ENCODE measurements around the gene GTF3C6.

Gene GTF3C6

DNA sequence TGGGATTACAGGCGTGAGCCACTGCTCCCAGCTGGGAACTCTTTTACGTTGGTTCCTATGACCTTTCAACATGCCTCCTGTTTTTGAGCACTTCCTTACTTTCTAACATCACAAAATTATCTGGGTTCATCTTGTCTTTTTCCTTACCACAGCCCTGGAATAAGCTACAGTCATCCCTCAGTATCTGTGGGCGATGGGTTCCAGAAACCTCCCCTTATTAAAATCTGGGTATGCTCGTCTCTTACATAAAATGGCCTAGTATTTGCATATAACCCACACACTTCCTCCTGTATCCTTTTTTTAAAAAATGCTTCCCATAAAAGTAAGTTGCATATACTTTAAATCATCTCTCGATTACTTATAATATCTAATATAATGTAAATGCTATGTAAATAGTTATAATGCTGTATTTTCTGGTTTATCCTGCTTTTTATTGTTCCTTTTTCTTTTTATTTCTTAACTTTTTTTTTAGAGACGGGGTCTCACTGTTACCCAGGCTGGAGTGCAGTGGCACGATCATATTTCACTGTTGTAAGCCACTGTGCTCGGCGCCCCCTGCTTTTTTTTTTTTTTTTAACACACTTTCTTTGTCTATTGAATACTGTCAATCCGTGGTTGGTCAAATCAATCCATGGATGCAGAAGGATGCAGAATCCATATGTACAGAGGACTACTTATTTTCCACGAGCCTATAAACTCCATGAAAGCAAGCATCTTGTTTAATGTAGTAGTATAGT is 32.5 kb downstream of the GTF3C6 start:
- Histone ChIP-seq H3K4ac (ENCODE audit: low read depth in 1 of 2, low read length in 2 of 2) (no peak overlapping the region), H3K23ac (ENCODE audit: low read length in 2 of 2) (no peak overlapping the region), H3K18ac (ENCODE audit: low read depth in 1 of 2, low read length in 2 of 2) (no peak overlapping the region), H2AFZ (ENCODE audit: low read depth, low read length) (no peak overlapping the region), H2BK5ac (ENCODE audit: low read depth, low read length, poor library complexity, severe bottlenecking) (no peak overlapping the region), H3K4me3 (ENCODE audit: insufficient read depth in 1 of 2, low read depth in 1 of 2, low read length in 2 of 2) (no peak overlapping the region), H3K4me2 (ENCODE audit: low read length, poor library complexity, severe bottlenecking) (no peak overlapping the region), H3K9ac (ENCODE audit: low read length) (no peak overlapping the region), H3K4me1 (ENCODE audit: control insufficient read depth, insufficient read depth, low read depth, low read length) (no peaks in the 10 kb centered on the region), H4K91ac (ENCODE audit: low read length) (no peak overlapping the region), H3K9me3 (ENCODE audit: control insufficient read depth, low read length) (no peaks in the 10 kb centered on the region), H3K79me1 (replicated peaks; ENCODE audit: low read length, poor library complexity, severe bottlenecking) (peaks cover 27% of the 10 kb centered on the region), H3K27me3 (ENCODE audit: control insufficient read depth in 1 of 2, insufficient read depth in 1 of 2, low read length in 2 of 2) (no peaks in the 10 kb centered on the region), H4K8ac (ENCODE audit: low read length) (no peak overlapping the region), H3K36me3 (ENCODE audit: control insufficient read depth in 1 of 2, insufficient read depth in 2 of 2, low read depth in 1 of 2, low read length in 2 of 2) (peaks cover 29 to 71% of the 10 kb centered on the region in 2 experiments), H2BK15ac (ENCODE audit: low read depth, poor library complexity, severe bottlenecking) (no peak overlapping the region), H3K27ac (ENCODE audit: low read length, poor library complexity, severe bottlenecking) (no peak overlapping the region), H2BK120ac (ENCODE audit: low read depth, low read length) (no peak overlapping the region), H3K14ac (ENCODE audit: low read length in 2 of 2) (no peak overlapping the region), H2BK12ac (ENCODE audit: low read length in 2 of 2) (no peak overlapping the region), H2AK5ac (ENCODE audit: low read length, severe bottlenecking) (no peak overlapping the region)
- DNase-seq, result no peak
- 99% methylated on average over 8 of the region's 11 CpGs for WGBS

DNA sequence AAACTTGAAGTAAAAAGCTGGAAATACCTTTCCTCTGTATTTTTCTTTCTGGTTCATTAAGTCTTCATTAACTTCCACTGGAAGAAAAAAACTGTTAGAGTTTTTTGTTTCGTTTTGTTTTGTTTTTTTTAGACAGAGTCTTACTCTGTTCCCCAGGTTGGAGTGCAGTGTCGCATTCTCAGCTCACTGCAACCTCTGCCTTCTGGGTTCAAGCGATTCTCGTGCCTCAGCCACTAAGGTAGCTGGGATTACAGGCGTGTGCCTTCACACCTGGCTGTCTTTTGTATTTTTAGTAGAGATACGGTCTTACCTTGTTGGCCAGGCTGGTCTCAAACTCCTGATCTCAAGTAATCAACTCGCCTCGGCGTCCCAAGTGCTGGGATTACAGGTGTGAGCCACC is 38.2 kb downstream of the GTF3C6 start:
- H3K36me3 ChIP-seq (ENCODE audit: control insufficient read depth in 1 of 2, insufficient read depth in 2 of 2, low read depth in 1 of 2, low read length in 2 of 2), result peaks cover 31 to 79% of the 10 kb centered on the region in 2 experiments
- no peaks in the 10 kb centered on the region for H3K27me3 ChIP-seq (ENCODE audit: control insufficient read depth in 1 of 2, insufficient read depth in 1 of 2, low read length in 2 of 2)
- no peak for DNase-seq
- no peak overlapping the region for H3K4me3 ChIP-seq (ENCODE audit: insufficient read depth in 1 of 2, low read depth in 1 of 2, low read length in 2 of 2)
- no peak overlapping the region for H3K23ac ChIP-seq (ENCODE audit: low read length in 2 of 2)
- H3K14ac ChIP-seq (ENCODE audit: low read length in 2 of 2), result no peak overlapping the region
- peaks cover 2% of the 10 kb centered on the region for H3K4me1 ChIP-seq (ENCODE audit: control insufficient read depth, insufficient read depth, low read depth, low read length)
- H3K27ac ChIP-seq (ENCODE audit: low read length, poor library complexity, severe bottlenecking), result no peak overlapping the region
- H3K79me1 ChIP-seq (replicated peaks; ENCODE audit: low read length, poor library complexity, severe bottlenecking), result peaks cover 23% of the 10 kb centered on the region
- H4K8ac ChIP-seq (ENCODE audit: low read length), result no peak overlapping the region
- 98% methylated on average over 9 of the region's 9 CpGs for WGBS
- no peaks in the 10 kb centered on the region for H3K9me3 ChIP-seq (ENCODE audit: control insufficient read depth, low read length)
- no peak overlapping the region for H2AFZ ChIP-seq (ENCODE audit: low read depth, low read length)
- H2BK5ac ChIP-seq (ENCODE audit: low read depth, low read length, poor library complexity, severe bottlenecking), result no peak overlapping the region
- H3K4me2 ChIP-seq (ENCODE audit: low read length, poor library complexity, severe bottlenecking), result no peak overlapping the region
- H2BK12ac ChIP-seq (ENCODE audit: low read length in 2 of 2), result no peak overlapping the region
- H2AK5ac ChIP-seq (ENCODE audit: low read length, severe bottlenecking), result no peak overlapping the region
- no peak overlapping the region for H2BK120ac ChIP-seq (ENCODE audit: low read depth, low read length)
- H3K18ac ChIP-seq (ENCODE audit: low read depth in 1 of 2, low read length in 2 of 2), result no peak overlapping the region
- H3K9ac ChIP-seq (ENCODE audit: low read length), result no peak overlapping the region
- H3K4ac ChIP-seq (ENCODE audit: low read depth in 1 of 2, low read length in 2 of 2), result no peak overlapping the region
- H4K91ac ChIP-seq (ENCODE audit: low read length), result no peak overlapping the region
- H2BK15ac ChIP-seq (ENCODE audit: low read depth, poor library complexity, severe bottlenecking), result no peak overlapping the region

DNA sequence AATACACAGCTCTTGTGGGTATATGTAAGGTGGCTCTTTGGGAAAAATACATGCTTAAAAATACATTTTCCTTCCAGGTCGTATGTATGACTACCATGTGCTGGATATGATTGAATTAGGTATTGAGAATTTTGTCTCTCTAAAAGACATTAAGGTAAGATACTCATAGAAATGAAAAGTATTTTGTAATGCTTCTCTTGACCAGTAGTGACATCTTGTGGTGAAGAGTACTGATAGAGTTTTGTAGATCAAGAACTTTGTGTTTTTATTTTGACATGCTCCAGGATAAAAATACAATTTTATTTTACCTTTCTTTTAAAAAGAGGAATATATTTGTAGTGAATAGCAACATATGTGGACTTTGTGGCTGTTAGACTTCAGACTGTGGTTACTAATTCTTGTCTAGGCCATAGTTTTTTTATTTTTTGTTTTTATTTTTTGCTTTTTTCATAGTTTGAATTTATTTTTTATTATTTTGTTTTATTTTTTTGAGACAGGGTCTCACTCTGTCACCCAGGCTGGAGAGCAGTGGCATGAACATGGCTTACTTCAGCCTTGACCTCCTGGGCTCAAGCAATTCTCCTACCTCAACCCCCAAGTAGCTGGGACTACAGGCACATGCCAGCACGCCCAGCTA is 41.2 kb downstream of the GTF3C6 start:
- H3K23ac ChIP-seq (ENCODE audit: low read length in 2 of 2), result no peak overlapping the region
- H2BK15ac ChIP-seq (ENCODE audit: low read depth, poor library complexity, severe bottlenecking), result no peak overlapping the region
- H3K4me2 ChIP-seq (ENCODE audit: low read length, poor library complexity, severe bottlenecking), result no peak overlapping the region
- H3K4me1 ChIP-seq (ENCODE audit: control insufficient read depth, insufficient read depth, low read depth, low read length), result peaks cover 2% of the 10 kb centered on the region
- 50% methylated on average over 1 of the region's 2 CpGs for WGBS
- H2AFZ ChIP-seq (ENCODE audit: low read depth, low read length), result no peak overlapping the region
- H2BK5ac ChIP-seq (ENCODE audit: low read depth, low read length, poor library complexity, severe bottlenecking), result no peak overlapping the region
- H3K4me3 ChIP-seq (ENCODE audit: insufficient read depth in 1 of 2, low read depth in 1 of 2, low read length in 2 of 2), result no peak overlapping the region
- no peak overlapping the region for H3K4ac ChIP-seq (ENCODE audit: low read depth in 1 of 2, low read length in 2 of 2)
- DNase-seq, result peak; percentile 56
- peaks cover 49 to 87% of the 10 kb centered on the region in 2 experiments for H3K36me3 ChIP-seq (ENCODE audit: control insufficient read depth in 1 of 2, insufficient read depth in 2 of 2, low read depth in 1 of 2, low read length in 2 of 2)
- H2BK12ac ChIP-seq (ENCODE audit: low read length in 2 of 2), result no peak overlapping the region
- peaks cover 20% of the 10 kb centered on the region for H3K79me1 ChIP-seq (replicated peaks; ENCODE audit: low read length, poor library complexity, severe bottlenecking)
- H3K14ac ChIP-seq (ENCODE audit: low read length in 2 of 2), result no peak overlapping the region
- H3K9me3 ChIP-seq (ENCODE audit: control insufficient read depth, low read length), result no peaks in the 10 kb centered on the region
- no peak overlapping the region for H4K8ac ChIP-seq (ENCODE audit: low read length)
- H3K27ac ChIP-seq (ENCODE audit: low read length, poor library complexity, severe bottlenecking), result no peak overlapping the region
- H4K91ac ChIP-seq (ENCODE audit: low read length), result no peak overlapping the region
- H3K9ac ChIP-seq (ENCODE audit: low read length), result no peak overlapping the region
- H3K27me3 ChIP-seq (ENCODE audit: control insufficient read depth in 1 of 2, insufficient read depth in 1 of 2, low read length in 2 of 2), result no peaks in the 10 kb centered on the region
- H2AK5ac ChIP-seq (ENCODE audit: low read length, severe bottlenecking), result no peak overlapping the region
- H3K18ac ChIP-seq (ENCODE audit: low read depth in 1 of 2, low read length in 2 of 2), result no peak overlapping the region
- H2BK120ac ChIP-seq (ENCODE audit: low read depth, low read length), result no peak overlapping the region

DNA sequence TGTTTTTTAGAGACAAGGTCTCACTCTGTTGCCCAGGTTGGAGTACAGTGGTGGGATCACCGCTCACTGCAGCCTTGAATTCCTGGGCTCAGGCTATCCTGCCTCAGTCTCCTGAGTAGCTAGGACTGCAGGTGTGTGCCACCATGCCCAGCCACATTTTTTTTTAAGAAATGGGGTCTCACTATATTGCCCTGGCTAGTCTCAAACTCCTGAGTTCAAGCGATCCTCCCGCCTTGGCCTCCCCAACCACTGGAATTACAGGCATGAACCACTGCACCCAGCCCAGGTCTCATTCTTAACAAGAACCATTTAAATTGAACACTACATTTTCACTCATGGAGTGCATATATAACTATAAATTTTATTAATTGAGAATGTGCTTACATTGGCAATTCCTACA is 43.8 kb downstream of the GTF3C6 start:
- Histone ChIP-seq H3K9ac (ENCODE audit: low read length) (no peak overlapping the region), H3K4me1 (ENCODE audit: control insufficient read depth, insufficient read depth, low read depth, low read length) (no peaks in the 10 kb centered on the region), H3K9me3 (ENCODE audit: control insufficient read depth, low read length) (no peaks in the 10 kb centered on the region), H3K4me2 (ENCODE audit: low read length, poor library complexity, severe bottlenecking) (no peak overlapping the region), H3K23ac (ENCODE audit: low read length in 2 of 2) (no peak overlapping the region), H2BK15ac (ENCODE audit: low read depth, poor library complexity, severe bottlenecking) (no peak overlapping the region), H2BK5ac (ENCODE audit: low read depth, low read length, poor library complexity, severe bottlenecking) (no peak overlapping the region), H2AK5ac (ENCODE audit: low read length, severe bottlenecking) (no peak overlapping the region), H3K14ac (ENCODE audit: low read length in 2 of 2) (no peak overlapping the region), H3K4ac (ENCODE audit: low read depth in 1 of 2, low read length in 2 of 2) (no peak overlapping the region), H4K8ac (ENCODE audit: low read length) (no peak overlapping the region), H3K79me1 (replicated peaks; ENCODE audit: low read length, poor library complexity, severe bottlenecking) (peaks cover 27% of the 10 kb centered on the region), H2BK120ac (ENCODE audit: low read depth, low read length) (no peak overlapping the region), H3K4me3 (ENCODE audit: insufficient read depth in 1 of 2, low read depth in 1 of 2, low read length in 2 of 2) (no peak overlapping the region), H3K36me3 (ENCODE audit: control insufficient read depth in 1 of 2, insufficient read depth in 2 of 2, low read depth in 1 of 2, low read length in 2 of 2) (peaks cover 58 to 87% of the 10 kb centered on the region in 2 experiments), H3K18ac (ENCODE audit: low read depth in 1 of 2, low read length in 2 of 2) (no peak overlapping the region), H2AFZ (ENCODE audit: low read depth, low read length) (no peak overlapping the region), H4K91ac (ENCODE audit: low read length) (no peak overlapping the region), H3K27me3 (ENCODE audit: control insufficient read depth in 1 of 2, insufficient read depth in 1 of 2, low read length in 2 of 2) (no peaks in the 10 kb centered on the region), H3K27ac (ENCODE audit: low read length, poor library complexity, severe bottlenecking) (no peak overlapping the region), H2BK12ac (ENCODE audit: low read length in 2 of 2) (no peak overlapping the region)
- DNase-seq, result no peak
- 97% methylated on average over 3 of the region's 3 CpGs for WGBS

Measured in mesenchymal stem cell (in vitro differentiated cells and primary cell).